ENCODE data around the gene SPPL2B.

- TF ChIP-seq TAF1 (IDR thresholded peaks at IDR 0.05; ENCODE audit: low read depth): no peak
- TF ChIP-seq, protein P1, sequence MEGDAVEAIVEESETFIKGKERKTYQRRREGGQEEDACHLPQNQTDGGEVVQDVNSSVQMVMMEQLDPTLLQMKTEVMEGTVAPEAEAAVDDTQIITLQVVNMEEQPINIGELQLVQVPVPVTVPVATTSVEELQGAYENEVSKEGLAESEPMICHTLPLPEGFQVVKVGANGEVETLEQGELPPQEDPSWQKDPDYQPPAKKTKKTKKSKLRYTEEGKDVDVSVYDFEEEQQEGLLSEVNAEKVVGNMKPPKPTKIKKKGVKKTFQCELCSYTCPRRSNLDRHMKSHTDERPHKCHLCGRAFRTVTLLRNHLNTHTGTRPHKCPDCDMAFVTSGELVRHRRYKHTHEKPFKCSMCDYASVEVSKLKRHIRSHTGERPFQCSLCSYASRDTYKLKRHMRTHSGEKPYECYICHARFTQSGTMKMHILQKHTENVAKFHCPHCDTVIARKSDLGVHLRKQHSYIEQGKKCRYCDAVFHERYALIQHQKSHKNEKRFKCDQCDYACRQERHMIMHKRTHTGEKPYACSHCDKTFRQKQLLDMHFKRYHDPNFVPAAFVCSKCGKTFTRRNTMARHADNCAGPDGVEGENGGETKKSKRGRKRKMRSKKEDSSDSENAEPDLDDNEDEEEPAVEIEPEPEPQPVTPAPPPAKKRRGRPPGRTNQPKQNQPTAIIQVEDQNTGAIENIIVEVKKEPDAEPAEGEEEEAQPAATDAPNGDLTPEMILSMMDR (IDR thresholded peaks at IDR 0.05; ENCODE audit: poor library complexity, severe bottlenecking): no peak
- no peak for TF ChIP-seq POLR2AphosphoS5 (IDR thresholded peaks at IDR 0.05)
- no peak for TF ChIP-seq REST (IDR thresholded peaks at IDR 0.05; ENCODE audit: borderline replicate concordance)
- no peak for TF ChIP-seq EP300 (conservative IDR thresholded peaks at IDR 0.05; ENCODE audit: poor library complexity, severe bottlenecking)
Observed at GRCh38 chr19:2363419-2363818, 34.9 kb downstream of the SPPL2B start.
